Mesodermal cell (in vitro differentiated cells): Measurements from ENCODE around the gene ZNF512. TPM values are rescaled to one million over a fixed set of nuclear protein-coding genes. Genes with fewer than 3 reads are reported as not detected.
"Not testable (repeated sequence)": the region's sequence is repeated elsewhere in the genome, so short reads cannot be mapped to it uniquely, and the experiment has no call there.

ENCODE experiments used
- H3K27ac ChIP-seq: 2 replicates; pipeline ENCODE4 v1.7.0; 2013; ENCODE audit warnings: mild to moderate bottlenecking, low read depth, low read length, moderate library complexity; ENCODE audit not compliant: severe bottlenecking
- H3K36me3 ChIP-seq: 2 replicates; pipeline ENCODE4 v1.7.1; 2013; ENCODE audit warnings: mild to moderate bottlenecking, low read length, moderate library complexity; ENCODE audit not compliant: control insufficient read depth, insufficient read depth
- H3K4me1 ChIP-seq: one replicate; pipeline ENCODE4 v1.7.1; 2013; ENCODE audit warnings: mild to moderate bottlenecking, low read length; ENCODE audit not compliant: insufficient read depth, control insufficient read depth, poor library complexity, severe bottlenecking
- H3K4me3 ChIP-seq: 2 replicates; pipeline ENCODE4 v1.7.0; 2013; ENCODE audit warnings: low read length, control low read depth, mild to moderate bottlenecking; ENCODE audit not compliant: insufficient read depth, poor library complexity, severe bottlenecking; ENCODE audit errors: extremely low read depth
- H3K9me3 ChIP-seq: 2 replicates; pipeline ENCODE4 v1.7.1; 2013; ENCODE audit warnings: mild to moderate bottlenecking, low read length, moderate library complexity; ENCODE audit not compliant: control insufficient read depth
- WGBS, 2 experiments: methylation state at CpG; one replicate each; pipeline ENCODE4 v1.1.5; 2013; ENCODE audit warnings: missing lambda C conversion rate in 2 of 2; ENCODE audit not compliant: insufficient coverage in 2 of 2; 5-methylcytosine and 5-hydroxymethylcytosine counted together
- polyA plus RNA-seq, 2 experiments: library from polyadenylated mRNA; stranded (reverse); fragments of 50-300 nt; gene quantifications; one replicate each; pipeline ENCODE4 v1.2.3, GENCODE V29; 2013

Gene ZNF512, protein sequence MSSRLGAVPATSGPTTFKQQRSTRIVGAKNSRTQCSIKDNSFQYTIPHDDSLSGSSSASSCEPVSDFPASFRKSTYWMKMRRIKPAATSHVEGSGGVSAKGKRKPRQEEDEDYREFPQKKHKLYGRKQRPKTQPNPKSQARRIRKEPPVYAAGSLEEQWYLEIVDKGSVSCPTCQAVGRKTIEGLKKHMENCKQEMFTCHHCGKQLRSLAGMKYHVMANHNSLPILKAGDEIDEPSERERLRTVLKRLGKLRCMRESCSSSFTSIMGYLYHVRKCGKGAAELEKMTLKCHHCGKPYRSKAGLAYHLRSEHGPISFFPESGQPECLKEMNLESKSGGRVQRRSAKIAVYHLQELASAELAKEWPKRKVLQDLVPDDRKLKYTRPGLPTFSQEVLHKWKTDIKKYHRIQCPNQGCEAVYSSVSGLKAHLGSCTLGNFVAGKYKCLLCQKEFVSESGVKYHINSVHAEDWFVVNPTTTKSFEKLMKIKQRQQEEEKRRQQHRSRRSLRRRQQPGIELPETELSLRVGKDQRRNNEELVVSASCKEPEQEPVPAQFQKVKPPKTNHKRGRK
- polyA plus RNA-seq (2013, experiment 1 of 2) = 21.9 TPM
- 27.4 TPM for polyA plus RNA-seq (2013, experiment 2 of 2)

- peak within 1 kb of the TSS; percentile 86 for H3K4me3 ChIP-seq
- 10% methylated on average over 24 to 35 of the region's 38 CpGs for WGBS, 2 experiments
- H3K4me1 ChIP-seq = no peaks in the 10 kb centered on the region
- peak within 1 kb of the TSS; percentile 53 for H3K27ac ChIP-seq
- no peaks in the 10 kb centered on the region for H3K9me3 ChIP-seq
- peaks cover 18% of the 10 kb centered on the region for H3K36me3 ChIP-seq
Observed at GRCh38 chr2:27582695-27583389, at the start of gene ZNF512. ZNF512 (plus strand) TSS chr2:27583042; CDS start chr2:27583113, 71 bp downstream.

GRCh38 chr2:27537287-27537686, 45.6 kb upstream of the ZNF512 start:
- no peaks in the 10 kb centered on the region for H3K9me3 ChIP-seq
- no peaks in the 10 kb centered on the region for H3K4me1 ChIP-seq
- H3K36me3 ChIP-seq = no peaks in the 10 kb centered on the region
- H3K4me3 ChIP-seq = no peak overlapping the region
- no peak overlapping the region for H3K27ac ChIP-seq
- WGBS, 2 experiments = 92 to 100% methylated on average over 1 to 2 of the region's 4 CpGs

GRCh38 chr2:27538839-27539450, 43.9 kb upstream of the ZNF512 start:
- WGBS, 2 experiments = no CpG with 5 or more reads among the region's 6 CpGs
- not testable (repeated sequence) for H3K4me3 ChIP-seq, H3K36me3 ChIP-seq, H3K27ac ChIP-seq, H3K4me1 ChIP-seq, H3K9me3 ChIP-seq

- H3K4me1 ChIP-seq, H3K36me3 ChIP-seq, H3K27ac ChIP-seq, H3K9me3 ChIP-seq, H3K4me3 ChIP-seq: not testable (repeated sequence)
- WGBS, 2 experiments = no CpG with 5 or more reads among the region's 35 CpGs
Observed at GRCh38 chr2:27539649-27540048, 43.2 kb upstream of the ZNF512 start.

GRCh38 chr2:27544143-27544821, 38.6 kb upstream of the ZNF512 start:
- Histone ChIP-seq H3K4me1 (no peaks in the 10 kb centered on the region), H3K36me3 (no peaks in the 10 kb centered on the region), H3K4me3 (no peak overlapping the region), H3K9me3 (peaks cover 4% of the 10 kb centered on the region), H3K27ac (no peak overlapping the region)
- 83 to 89% methylated on average over 5 of the region's 6 CpGs for WGBS, 2 experiments

DNA sequence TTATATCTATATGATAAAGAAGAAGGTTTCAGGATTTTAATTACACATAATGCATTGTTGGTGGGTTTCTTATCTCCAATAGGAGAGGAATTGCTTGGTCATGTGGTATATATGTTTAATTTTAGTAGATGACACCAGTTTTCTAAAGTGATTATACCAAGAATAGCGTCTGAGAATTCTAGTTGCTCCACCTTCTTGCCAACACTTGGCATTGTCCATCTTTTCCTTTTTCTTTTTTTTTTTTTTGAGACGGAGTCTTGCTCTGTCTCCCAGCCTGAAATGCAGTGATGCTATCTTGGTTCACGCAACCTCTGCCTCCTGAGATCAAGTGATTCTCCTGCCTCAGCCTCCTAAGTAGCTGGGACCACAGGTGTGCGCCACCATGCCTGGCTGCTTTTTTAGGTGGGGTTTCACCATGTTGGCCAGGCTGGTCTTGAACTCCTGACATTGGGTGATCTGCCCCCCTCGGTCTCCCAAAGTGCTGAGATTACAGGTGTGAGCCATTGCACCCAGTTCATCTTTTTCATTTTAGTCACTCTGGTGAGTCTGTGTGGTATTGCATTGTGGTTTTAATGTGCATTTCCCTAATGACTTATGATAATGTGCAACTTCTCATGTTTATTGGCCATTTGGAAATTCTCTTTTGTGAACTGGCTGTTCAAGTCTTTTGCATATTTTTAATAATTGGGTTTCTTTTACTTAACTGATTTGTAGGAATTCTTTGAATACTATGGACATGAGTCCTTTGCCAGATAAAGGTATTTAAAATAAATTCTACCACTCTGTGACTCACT, 37.3 kb upstream of the ZNF512 start:
- no peak overlapping the region for H3K27ac ChIP-seq
- no peaks in the 10 kb centered on the region for H3K36me3 ChIP-seq
- H3K4me1 ChIP-seq = no peaks in the 10 kb centered on the region
- WGBS, 2 experiments = 64 to 83% methylated on average over 3 to 5 of the region's 5 CpGs
- peaks cover 4% of the 10 kb centered on the region for H3K9me3 ChIP-seq
- H3K4me3 ChIP-seq = no peak overlapping the region

DNA sequence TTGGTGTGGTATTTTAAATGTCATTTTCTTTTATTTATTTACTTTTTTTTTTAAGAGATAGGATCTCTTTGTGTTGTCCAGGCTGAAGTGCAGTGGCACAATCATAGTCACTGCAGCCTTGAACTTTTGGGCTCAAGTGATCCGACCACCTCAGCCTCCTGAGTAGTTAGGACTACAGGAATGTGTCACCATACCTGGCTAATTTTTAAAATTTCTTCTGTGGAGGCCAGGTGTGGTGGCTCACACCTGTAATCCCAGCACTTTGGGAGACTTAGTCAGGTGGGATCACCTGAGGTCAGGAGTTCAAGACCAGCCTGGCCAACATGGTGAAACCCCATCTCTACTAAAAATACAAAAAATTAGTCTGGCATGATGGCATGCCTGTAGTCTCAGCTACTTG, 33.5 kb upstream of the ZNF512 start:
- Histone ChIP-seq H3K9me3 (peaks cover 4% of the 10 kb centered on the region), H3K27ac (no peak overlapping the region), H3K4me1 (no peaks in the 10 kb centered on the region), H3K36me3 (no peaks in the 10 kb centered on the region), H3K4me3 (no peak overlapping the region)
- 40 to 88% methylated on average over 1 of the region's 1 CpG for WGBS, 2 experiments

DNA sequence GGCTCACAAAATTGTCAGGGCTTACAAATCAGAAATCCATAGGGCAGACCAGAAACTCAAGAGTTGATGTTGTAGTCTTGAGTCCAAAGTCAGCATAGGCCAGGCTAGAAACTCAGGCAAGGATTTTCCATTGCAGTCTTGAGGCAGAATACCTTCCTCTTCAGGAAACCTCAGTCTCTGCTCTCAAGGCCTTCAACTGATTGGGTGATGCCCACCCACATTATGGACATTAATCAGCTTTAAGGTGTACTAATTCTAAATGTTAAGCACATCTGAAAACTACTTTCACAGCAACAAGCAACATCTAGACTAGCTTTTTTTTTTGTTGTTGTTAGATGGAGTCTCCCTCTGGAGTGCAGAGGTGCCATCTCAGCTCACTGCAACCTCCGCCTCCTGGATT, 31.3 kb upstream of the ZNF512 start:
- no peaks in the 10 kb centered on the region for H3K9me3 ChIP-seq
- no peaks in the 10 kb centered on the region for H3K4me1 ChIP-seq
- no peak overlapping the region for H3K27ac ChIP-seq
- H3K36me3 ChIP-seq = no peaks in the 10 kb centered on the region
- no CpG with 5 or more reads among the region's 1 CpG for WGBS, 2 experiments
- no peak overlapping the region for H3K4me3 ChIP-seq

DNA sequence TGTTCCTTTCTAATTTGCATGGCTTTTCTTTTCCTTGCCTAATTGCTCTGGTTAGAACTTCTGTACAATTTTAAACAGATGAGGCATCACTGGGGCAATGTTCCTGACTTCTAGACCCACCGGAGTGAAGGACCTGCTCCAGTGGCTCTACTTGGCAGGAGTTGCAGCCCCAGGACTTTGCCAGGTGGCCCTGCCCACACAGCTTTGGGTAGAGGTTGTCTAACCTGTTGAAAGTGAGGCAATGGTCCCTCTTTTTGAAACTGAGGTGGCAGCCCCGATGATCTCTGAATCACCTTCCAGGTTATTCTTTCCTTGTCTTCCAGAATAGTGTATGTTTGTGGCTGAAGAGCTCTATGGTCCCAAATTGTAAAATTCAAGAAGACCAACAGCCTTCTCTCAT, 29.9 kb upstream of the ZNF512 start:
- Histone ChIP-seq H3K4me1 (no peaks in the 10 kb centered on the region), H3K9me3 (no peaks in the 10 kb centered on the region), H3K27ac (no peak overlapping the region), H3K4me3 (no peak overlapping the region), H3K36me3 (no peaks in the 10 kb centered on the region)
- WGBS, 2 experiments = 86 to 91% methylated on average over 1 of the region's 2 CpGs

DNA sequence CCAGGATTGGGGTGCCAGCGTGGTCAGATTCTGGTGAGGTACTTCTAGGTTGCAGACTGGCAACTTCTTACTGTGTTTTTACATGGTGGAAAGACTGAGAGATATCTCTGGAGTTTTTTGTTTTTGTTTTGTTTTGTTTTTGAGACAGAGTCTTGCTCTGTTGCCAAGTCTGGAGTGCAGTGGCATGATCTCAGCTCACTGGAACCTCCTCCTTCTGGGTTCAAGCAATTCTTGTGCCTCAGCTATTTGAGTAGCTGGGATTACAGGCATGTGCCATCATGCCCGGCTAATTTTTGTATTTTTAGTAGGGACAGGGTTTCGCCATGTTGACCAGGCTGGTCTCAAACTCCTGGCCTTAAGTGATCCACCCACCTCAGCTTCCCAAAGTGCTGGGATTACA, 28.4 kb upstream of the ZNF512 start:
- WGBS, 2 experiments = 63 to 100% methylated on average over 1 of the region's 3 CpGs
- not testable (repeated sequence) for H3K4me1 ChIP-seq, H3K4me3 ChIP-seq, H3K27ac ChIP-seq, H3K9me3 ChIP-seq, H3K36me3 ChIP-seq
